Smooth muscle cell of the brain vasculature (primary cell): ENCODE data around the gene COX8C.

Experiments
- DNase-seq: peaks from one replicate; pipeline ENCODE4 v3.0.0-alpha.2; 2012; ENCODE audit warnings: low read depth, low spot score

The COX8C gene

GRCh38 chr14:93346926-93347721, at the start of gene COX8C:
COX8C (plus strand) TSS chr14:93347182; CDS start chr14:93347269, 87 bp downstream.
- DNase-seq, result no peak

- DNase-seq, result no peak
Observed at GRCh38 chr14:93299416-93299815, 47.6 kb upstream of the COX8C start.

- DNase-seq, result no peak
Observed at GRCh38 chr14:93299866-93300265, 47.1 kb upstream of the COX8C start.

GRCh38 chr14:93301821-93302447, 45.0 kb upstream of the COX8C start:
- DNase-seq, result no peak

GRCh38 chr14:93302688-93303581, 44.0 kb upstream of the COX8C start:
- DNase-seq, result no peak

GRCh38 chr14:93303659-93304058, 43.3 kb upstream of the COX8C start:
- no peak for DNase-seq

GRCh38 chr14:93304771-93305170, 42.2 kb upstream of the COX8C start:
- DNase-seq, result no peak

- no peak for DNase-seq
Observed at GRCh38 chr14:93305725-93306418, 41.1 kb upstream of the COX8C start.

- DNase-seq, result no peak
Observed at GRCh38 chr14:93306812-93307211, 40.2 kb upstream of the COX8C start.

GRCh38 chr14:93308686-93309345, 38.2 kb upstream of the COX8C start:
- no peak for DNase-seq

GRCh38 chr14:93309427-93309966, 37.5 kb upstream of the COX8C start:
- DNase-seq, result no peak

- no peak for DNase-seq
Observed at GRCh38 chr14:93311082-93311481, 35.9 kb upstream of the COX8C start.

- DNase-seq, result no peak
Observed at GRCh38 chr14:93315575-93315974, 31.4 kb upstream of the COX8C start.

- no peak for DNase-seq
Observed at GRCh38 chr14:93316716-93317115, 30.3 kb upstream of the COX8C start.

GRCh38 chr14:93317210-93317874, 29.6 kb upstream of the COX8C start:
- no peak for DNase-seq

- peak; percentile 15 for DNase-seq
Observed at GRCh38 chr14:93317875-93318807, 28.8 kb upstream of the COX8C start.

- no peak for DNase-seq
Observed at GRCh38 chr14:93318927-93319326, 28.1 kb upstream of the COX8C start.

GRCh38 chr14:93319494-93319893, 27.5 kb upstream of the COX8C start:
- no peak for DNase-seq

- DNase-seq, result no peak
Observed at GRCh38 chr14:93319958-93320357, 27.0 kb upstream of the COX8C start.
